ENCODE results near the gene FBXL17.

GRCh38 chr5:108417166-108417670 lies 35.3 kb upstream of the FBXL17 start:
- TF ChIP-seq CTCF (IDR thresholded peaks at IDR 0.05) = no peak
- TF ChIP-seq POLR2A (IDR thresholded peaks at IDR 0.05) = no peak
